ENCODE results near the gene SERPINB2.
"Not testable (repeated sequence)": the region's sequence is repeated elsewhere in the genome, so short reads cannot be mapped to it uniquely, and the experiment has no call there.

The SERPINB2 gene

DNA sequence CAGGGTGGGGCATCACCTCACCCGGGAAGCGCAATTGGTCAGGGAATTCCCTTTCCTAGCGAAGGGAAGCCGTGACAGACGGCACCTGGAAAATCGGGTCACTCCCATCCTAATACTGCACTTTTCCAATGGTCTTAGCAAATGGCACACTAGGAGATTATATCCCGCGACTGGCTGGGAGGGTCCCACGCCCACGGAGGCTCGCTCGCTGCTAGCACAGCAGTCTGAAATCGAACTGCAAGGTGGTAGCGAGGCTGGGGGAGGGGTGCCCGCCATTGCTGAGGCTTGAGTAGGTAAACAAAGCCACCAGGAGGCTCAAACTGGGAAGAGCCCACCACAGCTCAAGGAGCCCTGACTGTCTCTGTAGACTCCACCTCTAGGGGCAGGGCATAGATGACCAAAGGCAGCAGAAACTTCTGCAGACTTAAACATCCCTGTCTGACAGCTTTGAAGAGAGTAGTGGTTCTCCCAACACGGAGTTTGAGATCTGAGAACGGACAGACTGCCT is 53.1 kb downstream of the SERPINB2 start:
- DNase-seq = not testable (repeated sequence)

DNA sequence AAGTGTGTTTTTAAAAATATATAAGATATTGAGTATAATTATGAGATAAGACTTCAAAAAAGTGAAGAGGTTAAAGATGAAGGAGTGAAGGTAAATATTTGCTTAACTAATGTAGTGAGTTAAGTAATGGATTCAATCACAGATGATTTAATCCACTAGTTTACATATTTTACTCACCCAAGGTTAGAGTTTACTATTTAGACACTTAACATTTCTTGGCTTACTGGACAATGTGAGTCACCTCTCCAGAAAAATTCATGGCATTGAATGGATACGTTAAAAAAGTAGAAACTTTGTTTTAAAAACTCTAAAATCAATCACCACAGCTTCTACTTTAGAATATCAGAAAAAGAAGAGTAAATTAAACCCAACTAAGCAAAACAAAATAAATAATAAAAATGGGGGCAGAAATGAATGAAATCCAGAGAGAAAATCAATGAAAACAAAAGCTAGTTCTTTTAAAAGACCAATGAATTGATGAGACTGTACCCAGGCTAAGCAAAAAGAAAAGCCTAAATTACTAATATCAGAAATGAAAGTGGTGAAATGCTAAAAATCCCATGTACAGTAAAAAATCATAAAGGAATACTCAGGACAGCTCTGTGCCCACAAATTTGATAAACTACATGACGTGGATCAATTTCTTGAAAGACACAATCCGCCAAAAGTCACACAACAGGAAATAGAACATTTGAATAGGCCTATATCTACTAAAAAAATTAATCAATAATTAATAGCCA is 59.7 kb downstream of the SERPINB2 start:
- no peak for DNase-seq

DNA sequence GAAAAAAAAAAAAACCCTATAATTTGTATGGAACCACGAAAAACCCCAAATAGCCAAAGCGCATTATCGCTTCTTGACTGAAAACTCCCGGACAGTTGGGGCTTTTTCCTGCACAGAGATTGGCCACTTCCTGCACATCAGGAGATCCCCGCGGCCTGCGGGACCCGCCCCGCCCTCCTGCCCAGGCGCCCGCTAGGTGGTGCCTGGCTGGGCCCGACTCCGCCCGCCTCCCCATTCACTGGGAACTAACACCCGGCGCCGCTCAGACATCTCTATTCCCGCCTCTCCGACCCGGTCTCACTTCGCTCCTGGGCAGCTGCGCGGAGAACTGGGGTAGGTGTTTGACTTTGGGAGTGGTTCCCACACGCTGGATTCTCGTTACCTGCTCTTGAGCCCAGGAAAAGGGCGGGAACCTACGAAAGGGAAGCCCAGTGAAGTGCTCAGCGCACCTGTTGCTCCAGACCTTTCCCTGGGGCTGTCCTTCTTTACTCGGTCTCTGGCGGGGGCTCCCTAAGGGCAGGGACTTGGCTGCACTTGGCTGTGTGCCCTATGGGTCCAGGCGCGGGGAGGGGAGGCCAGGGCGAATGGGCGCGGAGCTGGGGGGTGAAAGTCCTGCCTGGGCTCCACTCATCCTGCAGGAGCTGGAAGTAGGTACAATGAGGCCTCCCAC is 61.7 kb downstream of the SERPINB2 start, which contains the start of gene HMSD:
TSS of gene HMSD (plus strand) at position 234 of the 670 bp plus-strand sequence. CDS start 4,155 bp downstream, outside the sequence.
- peak; percentile 52 for DNase-seq

DNA sequence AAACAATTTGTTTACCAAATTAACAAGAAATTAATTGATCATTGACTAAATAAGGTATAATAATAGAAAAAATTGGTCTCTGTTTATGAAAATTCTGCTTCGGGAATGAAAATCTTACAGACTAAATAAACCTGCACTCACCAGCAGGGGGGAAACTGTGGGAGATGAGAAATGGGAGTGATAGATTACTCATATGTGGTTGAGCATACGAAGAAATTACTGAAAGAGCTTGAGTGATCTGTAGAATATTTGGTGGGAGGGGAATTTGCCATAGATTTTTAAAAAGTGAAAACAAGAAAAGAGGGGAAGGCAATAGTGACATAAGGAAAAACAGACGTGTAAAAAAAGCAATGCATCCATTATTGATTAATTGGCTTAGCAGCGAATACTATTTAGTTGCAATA is 63.8 kb downstream of the SERPINB2 start:
- DNase-seq = no peak
